Large intestine (tissue), 3 donors: ENCODE data around the gene PLA2G4E. TPM values are rescaled to one million over a fixed set of nuclear protein-coding genes. Genes with fewer than 3 reads are reported as not detected.

Source experiments
- DNase-seq, 2 donors: peaks; one replicate each; pipeline versions ENCODE4 v3.0.0 to v3.0.0-alpha.2; 2013
- H3K27ac ChIP-seq: one replicate; pipeline ENCODE4 v1.5.1; 2013; ENCODE audit warnings: low read length
- H3K27me3 ChIP-seq: 2 replicates; pipeline ENCODE4 v1.6.1; 2013; ENCODE audit warnings: low read length; ENCODE audit not compliant: control insufficient read depth, insufficient read depth
- H3K36me3 ChIP-seq: 2 replicates; pipeline ENCODE4 v1.6.1; 2013; ENCODE audit warnings: low read length; ENCODE audit not compliant: control insufficient read depth, insufficient read depth
- H3K4me1 ChIP-seq: one replicate; pipeline ENCODE4 v1.6.1; 2013; ENCODE audit warnings: low read length; ENCODE audit not compliant: control insufficient read depth, insufficient read depth
- H3K4me3 ChIP-seq: one replicate; pipeline ENCODE4 v1.5.1; 2013; ENCODE audit warnings: low read length
- H3K9me3 ChIP-seq: one replicate; pipeline ENCODE4 v1.6.1; 2013; ENCODE audit warnings: mild to moderate bottlenecking, low read depth, low read length, moderate library complexity; ENCODE audit not compliant: control insufficient read depth
- WGBS: methylation state at CpG from one replicate; pipeline ENCODE4 v1.1.5; 2013; ENCODE audit warnings: low lambda C conversion rate; ENCODE audit not compliant: insufficient coverage; 5-methylcytosine and 5-hydroxymethylcytosine counted together
- polyA plus RNA-seq: library from polyadenylated mRNA; unstranded; fragments of 120-200 nt; gene quantifications from one replicate; pipeline ENCODE4 v1.2.1, GENCODE V29; 2013

Gene PLA2G4E
- polyA plus RNA-seq, 1 donor, result 0.43 TPM

- H3K36me3 ChIP-seq, result no peaks in the 10 kb centered on the region
- H3K4me1 ChIP-seq, result peaks cover 9% of the 10 kb centered on the region
- H3K4me3 ChIP-seq, result no peak overlapping the region
- WGBS, result no CpG with 5 or more reads among the region's 4 CpGs
- DNase-seq, result no peak
- no peaks in the 10 kb centered on the region for H3K9me3 ChIP-seq
- H3K27me3 ChIP-seq, result no peaks in the 10 kb centered on the region
- H3K27ac ChIP-seq, result no peak overlapping the region
Measured at GRCh38 chr15:42053010-42053409, 32.2 kb upstream of the PLA2G4E start.

DNA sequence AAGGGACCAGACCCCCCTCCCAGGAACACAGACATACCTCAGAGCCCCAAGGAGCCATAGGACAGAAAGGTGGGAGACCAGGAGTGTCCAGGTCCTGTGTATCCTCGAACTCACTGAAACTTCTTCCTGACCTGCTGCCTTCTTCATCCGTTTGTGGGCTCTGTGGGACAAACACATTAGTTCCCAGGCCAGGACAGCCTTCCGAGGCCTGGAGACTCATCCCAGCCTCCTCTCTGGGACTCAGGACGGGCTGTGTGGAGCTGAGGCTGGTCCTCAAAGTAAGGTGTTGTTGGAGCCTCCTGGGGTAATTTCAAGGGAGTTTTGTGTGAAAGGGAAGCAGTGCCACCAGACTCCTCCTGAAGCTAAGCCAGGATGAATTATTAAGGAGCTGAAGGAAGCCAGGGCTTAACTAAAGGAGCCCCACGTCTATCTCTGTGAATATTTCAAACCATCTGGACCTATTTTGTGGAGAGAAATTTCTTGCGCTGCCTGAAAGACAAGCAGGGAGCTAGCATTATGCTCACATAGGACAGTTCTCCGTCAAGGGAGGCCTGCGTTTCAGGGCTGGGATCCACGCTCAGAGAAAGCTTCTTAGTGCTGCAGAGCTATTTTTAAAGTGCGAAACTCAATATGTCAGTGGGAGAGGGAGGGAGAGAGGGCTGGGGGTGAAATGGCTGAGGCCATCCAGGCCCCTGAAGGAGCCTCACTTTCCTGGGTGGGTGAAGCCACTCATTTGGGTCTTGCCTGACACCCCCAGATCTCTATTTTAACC is 29.8 kb upstream of the PLA2G4E start:
- H3K9me3 ChIP-seq, result no peaks in the 10 kb centered on the region
- H3K4me3 ChIP-seq, result no peak overlapping the region
- DNase-seq, result no peak
- H3K4me1 ChIP-seq, result peaks cover 6% of the 10 kb centered on the region
- H3K27ac ChIP-seq, result no peak overlapping the region
- no peaks in the 10 kb centered on the region for H3K36me3 ChIP-seq
- no peaks in the 10 kb centered on the region for H3K27me3 ChIP-seq
- no CpG with 5 or more reads among the region's 10 CpGs for WGBS

DNA sequence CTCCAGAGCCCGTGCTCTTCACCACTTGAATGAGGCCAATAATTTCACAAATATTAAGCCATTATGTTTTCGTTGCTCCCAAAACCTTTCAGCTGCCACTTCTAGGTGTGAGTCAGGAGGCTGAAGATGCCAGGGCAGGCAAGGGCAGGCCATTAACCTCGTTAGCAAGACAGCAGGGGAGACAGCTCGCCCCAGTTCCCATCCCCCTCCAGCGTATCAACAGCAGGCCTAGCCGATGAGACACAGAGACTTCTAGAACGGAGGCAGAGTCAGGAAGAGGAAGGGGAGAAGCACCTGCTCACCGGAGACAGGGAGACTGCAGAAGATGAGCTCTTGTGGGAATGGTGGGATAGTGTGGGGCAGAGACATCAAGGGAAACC is 28.0 kb upstream of the PLA2G4E start:
- no peaks in the 10 kb centered on the region for H3K27me3 ChIP-seq
- no peak for DNase-seq
- no peak overlapping the region for H3K4me3 ChIP-seq
- H3K36me3 ChIP-seq, result no peaks in the 10 kb centered on the region
- no peak overlapping the region for H3K27ac ChIP-seq
- no peaks in the 10 kb centered on the region for H3K9me3 ChIP-seq
- no CpG with 5 or more reads among the region's 8 CpGs for WGBS
- peaks cover 6% of the 10 kb centered on the region for H3K4me1 ChIP-seq

DNA sequence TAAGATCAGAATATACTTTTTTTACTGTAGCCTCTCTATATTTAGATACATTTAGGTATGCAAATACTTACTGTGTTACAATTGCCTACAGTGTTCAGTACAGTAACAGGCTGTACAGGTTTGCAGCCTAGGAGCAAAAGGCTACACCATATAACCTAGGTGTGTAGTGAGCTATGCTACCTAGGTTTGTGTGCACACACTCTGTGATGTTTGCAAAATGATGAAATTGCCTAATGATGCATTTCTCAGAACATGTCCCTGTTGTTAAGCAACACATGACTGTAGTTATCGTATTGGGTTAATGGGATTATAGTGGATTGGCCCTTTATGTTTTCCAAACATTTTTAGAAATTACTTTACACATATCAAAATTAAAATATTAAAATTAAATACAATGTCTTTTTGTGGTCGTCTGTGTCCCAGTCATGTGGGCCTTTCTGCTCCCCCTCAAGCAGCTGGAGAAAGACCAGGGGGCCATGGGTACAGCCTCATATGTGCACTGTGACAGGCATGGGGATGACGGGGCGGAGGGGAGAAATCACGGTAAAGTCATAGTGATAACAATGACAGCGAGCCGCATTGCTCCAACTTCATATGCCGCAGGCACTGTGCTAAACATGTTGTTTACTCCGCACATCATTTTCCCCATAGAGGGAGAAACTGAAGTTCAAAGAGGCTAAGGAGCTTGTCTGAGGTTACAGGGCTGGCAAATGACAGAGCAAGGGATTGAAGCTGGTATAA is 27.4 kb upstream of the PLA2G4E start:
- Histone ChIP-seq H3K4me3 (no peak overlapping the region), H3K4me1 (peaks cover 6% of the 10 kb centered on the region), H3K9me3 (no peaks in the 10 kb centered on the region), H3K27me3 (no peaks in the 10 kb centered on the region), H3K36me3 (no peaks in the 10 kb centered on the region), H3K27ac (no peak overlapping the region)
- no CpG with 5 or more reads among the region's 9 CpGs for WGBS
- no peak for DNase-seq

- WGBS, result no CpG with 5 or more reads among the region's 2 CpGs
- no peak for DNase-seq
Measured at GRCh38 chr15:42046597-42046996, 25.8 kb upstream of the PLA2G4E start.

DNA sequence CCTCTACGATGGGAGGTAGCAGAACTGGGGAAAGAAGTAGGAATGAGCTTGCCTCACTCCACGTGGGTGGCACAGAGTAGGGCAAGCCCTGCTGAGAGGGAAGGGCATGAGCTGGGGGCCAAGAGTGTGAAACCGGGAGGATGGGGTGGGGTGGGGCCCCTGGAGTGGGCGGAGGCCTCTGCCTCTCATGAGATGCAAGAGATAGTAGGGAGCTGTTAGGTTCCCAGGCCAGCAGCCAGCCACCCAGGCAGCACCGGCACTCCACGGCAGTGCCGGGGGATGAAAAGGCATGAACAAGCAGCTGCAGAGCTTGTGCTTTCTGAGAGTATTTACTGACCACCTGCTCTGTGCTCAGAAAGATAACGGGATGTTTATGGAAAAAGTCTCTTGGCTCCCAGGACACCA is 24.4 kb upstream of the PLA2G4E start:
- no peak overlapping the region for H3K27ac ChIP-seq
- H3K27me3 ChIP-seq, result no peaks in the 10 kb centered on the region
- no peak for DNase-seq
- no peaks in the 10 kb centered on the region for H3K36me3 ChIP-seq
- no peaks in the 10 kb centered on the region for H3K9me3 ChIP-seq
- peaks cover 6% of the 10 kb centered on the region for H3K4me1 ChIP-seq
- WGBS, result no CpG with 5 or more reads among the region's 8 CpGs
- H3K4me3 ChIP-seq, result no peak overlapping the region

More at GRCh38 chr15:42046597-42046996, 25.8 kb upstream of the PLA2G4E start:
- H3K4me3 ChIP-seq, result no peak overlapping the region
- H3K4me1 ChIP-seq, result peaks cover 6% of the 10 kb centered on the region
- H3K9me3 ChIP-seq, result no peaks in the 10 kb centered on the region
- no peaks in the 10 kb centered on the region for H3K36me3 ChIP-seq
- no peaks in the 10 kb centered on the region for H3K27me3 ChIP-seq
- no peak overlapping the region for H3K27ac ChIP-seq

DNA sequence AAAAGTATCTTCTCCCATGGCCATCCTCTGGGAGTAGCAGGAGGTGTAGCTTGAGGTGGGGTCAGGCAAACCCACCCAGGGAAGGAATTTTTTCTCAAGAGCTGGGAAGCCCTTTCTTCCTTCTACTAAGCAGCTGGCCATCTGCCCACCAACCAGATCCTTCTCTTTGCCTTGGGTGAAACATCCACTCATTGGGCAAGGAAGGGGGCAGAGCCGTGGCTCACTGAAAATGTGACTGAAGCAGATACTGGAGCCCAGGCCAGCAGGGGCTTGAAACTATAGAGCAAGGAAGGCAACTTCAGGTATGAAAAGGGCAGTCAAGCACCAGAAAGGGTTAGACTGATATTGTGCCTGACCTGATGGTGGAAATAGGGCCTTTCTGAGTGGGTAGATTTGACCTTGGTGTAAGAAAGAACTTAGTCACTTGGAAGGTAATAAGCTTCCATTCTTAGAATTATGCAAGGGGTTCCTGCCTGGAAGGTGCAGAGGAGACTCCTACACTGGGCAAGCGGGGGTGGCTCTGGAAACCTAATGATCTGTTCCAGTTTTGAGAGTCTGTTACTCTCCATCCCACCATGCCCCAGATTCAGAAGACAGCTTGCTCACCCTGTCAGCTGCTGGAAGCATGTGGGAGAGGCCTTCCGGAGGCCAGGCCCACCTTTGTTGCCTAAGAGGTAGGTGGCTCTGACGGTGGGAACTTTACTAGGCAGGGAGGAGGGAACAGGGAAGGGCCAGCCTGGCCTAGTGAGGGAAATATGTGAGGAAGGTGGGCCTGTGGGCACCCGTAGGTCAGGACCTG is 22.0 kb upstream of the PLA2G4E start:
- Histone ChIP-seq H3K36me3 (no peaks in the 10 kb centered on the region), H3K4me3 (no peak overlapping the region), H3K9me3 (no peaks in the 10 kb centered on the region), H3K27ac (no peak overlapping the region), H3K27me3 (no peaks in the 10 kb centered on the region), H3K4me1 (peaks cover 6% of the 10 kb centered on the region)
- no peak for DNase-seq
- 100% methylated on average over 1 of the region's 5 CpGs for WGBS

- 100% methylated on average over 1 of the region's 6 CpGs for WGBS
- H3K4me1 ChIP-seq, result peaks cover 8% of the 10 kb centered on the region
- H3K4me3 ChIP-seq, result no peak overlapping the region
- H3K27ac ChIP-seq, result no peak overlapping the region
- H3K27me3 ChIP-seq, result no peaks in the 10 kb centered on the region
- no peaks in the 10 kb centered on the region for H3K36me3 ChIP-seq
- DNase-seq, result no peak
- no peaks in the 10 kb centered on the region for H3K9me3 ChIP-seq
Measured at GRCh38 chr15:42038401-42038800, 17.6 kb upstream of the PLA2G4E start.

DNA sequence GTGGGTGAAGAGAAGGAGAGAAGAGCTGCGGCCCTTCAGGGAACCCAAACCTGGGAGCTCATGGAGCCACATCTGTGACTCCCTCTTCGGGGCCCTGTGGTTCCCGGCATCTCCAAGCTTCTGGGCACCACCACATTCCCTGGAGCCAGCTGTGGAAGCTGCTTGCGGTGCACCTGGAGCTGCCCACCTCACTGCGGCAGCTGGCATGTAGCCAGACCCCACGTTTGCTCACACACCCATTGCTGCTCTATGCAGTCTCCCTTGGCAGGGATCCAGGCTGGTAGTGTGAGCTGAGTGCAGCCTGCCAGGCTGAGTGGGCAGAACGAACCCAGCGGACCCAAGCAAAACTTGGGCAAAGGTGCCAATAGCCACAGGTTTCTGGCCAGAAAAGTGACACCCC is 16.8 kb upstream of the PLA2G4E start:
- Histone ChIP-seq H3K4me1 (peaks cover 8% of the 10 kb centered on the region), H3K9me3 (no peaks in the 10 kb centered on the region), H3K4me3 (no peak overlapping the region), H3K27ac (no peak overlapping the region), H3K36me3 (no peaks in the 10 kb centered on the region), H3K27me3 (no peaks in the 10 kb centered on the region)
- WGBS, result no CpG with 5 or more reads among the region's 8 CpGs
- no peak for DNase-seq

DNA sequence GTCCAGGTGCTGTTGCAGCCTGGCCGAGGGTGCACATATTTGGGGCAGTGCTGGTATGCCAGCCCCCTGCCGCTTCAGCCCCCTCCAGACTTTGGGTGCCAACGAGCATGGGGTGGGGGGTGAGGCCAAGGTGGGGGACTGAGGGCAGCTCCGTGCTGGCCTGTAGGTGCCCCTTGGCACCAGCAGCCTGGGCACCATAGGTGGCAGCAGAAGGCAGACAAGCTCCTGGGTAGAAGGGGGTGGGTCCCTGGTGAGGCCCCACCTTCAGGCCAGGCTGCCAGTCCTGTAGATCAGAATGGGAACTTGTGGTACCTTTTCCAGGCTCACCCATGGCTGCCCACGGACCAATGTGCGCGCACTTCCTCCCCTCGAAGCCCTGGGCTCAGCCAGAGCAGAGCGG is 16.1 kb upstream of the PLA2G4E start:
- H3K27me3 ChIP-seq, result no peaks in the 10 kb centered on the region
- no peak for DNase-seq
- H3K4me1 ChIP-seq, result peaks cover 8% of the 10 kb centered on the region
- no peak overlapping the region for H3K4me3 ChIP-seq
- no peaks in the 10 kb centered on the region for H3K36me3 ChIP-seq
- WGBS, result no CpG with 5 or more reads among the region's 9 CpGs
- H3K9me3 ChIP-seq, result no peaks in the 10 kb centered on the region
- H3K27ac ChIP-seq, result no peak overlapping the region
